Measurements from ENCODE around the gene CDK14.

CDK14 gene

GRCh38 chr7:91182819-91183764 lies 587.0 kb downstream of the CDK14 start:
- no peak for DNase-seq

GRCh38 chr7:91185771-91186170 lies 589.6 kb downstream of the CDK14 start:
- DNase-seq = no peak

GRCh38 chr7:91187061-91187460 lies 590.9 kb downstream of the CDK14 start:
- no peak for DNase-seq

GRCh38 chr7:91191771-91192170 lies 595.6 kb downstream of the CDK14 start:
- no peak for DNase-seq

- DNase-seq = no peak
Measured at GRCh38 chr7:91193141-91193540, 597.0 kb downstream of the CDK14 start.

GRCh38 chr7:91194841-91195240 lies 598.7 kb downstream of the CDK14 start:
- no peak for DNase-seq

GRCh38 chr7:91196058-91196457 lies 599.9 kb downstream of the CDK14 start:
- DNase-seq = no peak

- DNase-seq = no peak
Measured at GRCh38 chr7:91198371-91198770, 602.2 kb downstream of the CDK14 start.

- DNase-seq = no peak
Measured at GRCh38 chr7:91199601-91200000, 603.5 kb downstream of the CDK14 start.

GRCh38 chr7:91201442-91202113 lies 605.5 kb downstream of the CDK14 start:
- DNase-seq = no peak

GRCh38 chr7:91206361-91206960 lies 610.3 kb downstream of the CDK14 start:
- DNase-seq = no peak

- no peak for DNase-seq
Measured at GRCh38 chr7:91212582-91212981, 616.5 kb downstream of the CDK14 start.

GRCh38 chr7:91226411-91226810 lies 630.3 kb downstream of the CDK14 start:
- no peak for DNase-seq

- no peak for DNase-seq
Measured at GRCh38 chr7:91228327-91228726, 632.2 kb downstream of the CDK14 start.

GRCh38 chr7:91228927-91229558 lies 632.9 kb downstream of the CDK14 start:
- no peak for DNase-seq

GRCh38 chr7:91230100-91230499 lies 634.0 kb downstream of the CDK14 start:
- no peak for DNase-seq

- no peak for DNase-seq
Measured at GRCh38 chr7:91230503-91230902, 634.4 kb downstream of the CDK14 start.

GRCh38 chr7:91233212-91233611 lies 637.1 kb downstream of the CDK14 start:
- DNase-seq = no peak

- DNase-seq = no peak
Measured at GRCh38 chr7:91235211-91235832, 639.2 kb downstream of the CDK14 start.

GRCh38 chr7:91239171-91239604 lies 643.1 kb downstream of the CDK14 start:
- no peak for DNase-seq

GRCh38 chr7:91239772-91240171 lies 643.7 kb downstream of the CDK14 start:
- DNase-seq = no peak

- DNase-seq = no peak
Measured at GRCh38 chr7:91240376-91240941, 644.3 kb downstream of the CDK14 start.

Measured in activated CD8-positive, alpha-beta memory T cell treated with anti-CD3 and anti-CD28 coated beads, Interleukin-2, amount 50 U/mL, for 4 hours (primary cell).